A549 (cell line): Measurements from ENCODE around the gene TENT5A. TPM values are rescaled to one million over a fixed set of nuclear protein-coding genes. Genes with fewer than 3 reads are reported as not detected.
A peak's percentile ranks its signal among the peaks of the same experiment; 100 is the strongest.

Experiments used
- ATAC-seq, 2 experiments: fragments of 200-7000 bp in 1 of 2; fragments of >200 bp in 1 of 2; cut with Nextera tagmentation in 1 of 2; cut with Tn5 transposase in 1 of 2; 3 replicates each; pipeline versions ENCODE4 v1.8.0 to v1.9.1; 2018 to 2020; ENCODE audit warnings: mild to moderate bottlenecking in 1 of 2, moderate library complexity in 1 of 2
- CTCF ChIA-PET: fragments of 300-600 bp; sonication (Branson Sonifier 250); formaldehyde crosslinking; extraction: SDS; loops from one replicate; lab custom pipeline; 2021; ENCODE audit warnings: antibody characterized with exemption, inconsistent platforms; lab: Yijun Ruan, JAX
- POLR2A ChIA-PET: fragments of 350-600 bp; formaldehyde crosslinking; extraction: SDS; loops from one replicate; lab custom pipeline; 2021; ENCODE audit warnings: antibody characterized with exemption, inconsistent platforms; lab: Yijun Ruan, JAX
- DNase-seq, 2 experiments: peaks; one replicate each; pipeline versions ENCODE4 v3.0.0 to v3.0.0-alpha.2; 2011 to 2016; ENCODE audit warnings: low read depth in 1 of 2, low spot score in 1 of 2
- FAIRE-seq: peaks from 2 replicates; lab custom pipeline; 2011; peaks lifted over from hg19 to GRCh38; lab: Jason Lieb, UNC
- H3K27ac ChIP-seq, 2 experiments: fragments of >200 bp; sonication (Bioruptor Twin); formaldehyde crosslinking; 3 replicates each; pipeline ENCODE4 v1.5.1; 2016 to 2017
- H3K4me1 ChIP-seq: fragments of >200 bp; sonication (Bioruptor Twin); formaldehyde crosslinking; 3 replicates; pipeline ENCODE4 v1.6.1; 2016
- H3K4me2 ChIP-seq: fragments of >200 bp; sonication (Bioruptor Twin); formaldehyde crosslinking; 3 replicates; pipeline ENCODE4 v1.6.1; 2016
- H3K4me3 ChIP-seq: fragments of >200 bp; sonication (Bioruptor Twin); formaldehyde crosslinking; 3 replicates; pipeline ENCODE4 v1.5.1; 2016
- H3K9me3 ChIP-seq: fragments of >200 bp; sonication (Bioruptor Twin); formaldehyde crosslinking; 3 replicates; pipeline ENCODE4 v1.6.1; 2016
- CHD2 ChIP-seq: fragments of 150-350 bp; IDR thresholded peaks from 2 replicates; pipeline ENCODE4 v1.6.1; 2014; ENCODE audit warnings: low read length; ENCODE audit not compliant: partially characterized antibody
- CHD4 ChIP-seq: fragments of 200-600 bp; sonication (generic); IDR thresholded peaks from 2 replicates; pipeline ENCODE4 v1.6.1; 2016; ENCODE audit warnings: antibody characterized with exemption, mild to moderate bottlenecking, borderline replicate concordance
- CTCF ChIP-seq: fragments of >200 bp; sonication (Bioruptor Twin); formaldehyde crosslinking; IDR thresholded peaks from 3 replicates; pipeline ENCODE4 v1.5.1; 2016
- EHF ChIP-seq: fragments of 250-450 bp; sonication (Bioruptor Pico); IDR thresholded peaks from 2 replicates; pipeline ENCODE4 v1.5.0; 2020; ENCODE audit warnings: mild to moderate bottlenecking
- ELK1 ChIP-seq: fragments of 150-350 bp; IDR thresholded peaks from 2 replicates; pipeline ENCODE4 v1.6.1; 2014; ENCODE audit warnings: low read depth, mild to moderate bottlenecking, low read length
- FOSL2 ChIP-seq, 2 experiments: fragments of 450-650 bp in 1 of 2; fragments of >200 bp in 1 of 2; sonication (Bioruptor Twin) in 1 of 2; formaldehyde crosslinking; IDR thresholded peaks; 2 replicates each; pipeline versions ENCODE4 v1.5.0 to v1.6.1; 2016 to 2020; ENCODE audit warnings: mild to moderate bottlenecking in 1 of 2, moderate library complexity in 1 of 2
- HEYL ChIP-seq: fragments of 250-450 bp; sonication (Bioruptor Pico); IDR thresholded peaks from 2 replicates; pipeline ENCODE4 v1.8.0; 2021; ENCODE audit warnings: mild to moderate bottlenecking, moderate library complexity
- HOXB13 ChIP-seq: fragments of 250-450 bp; sonication (Bioruptor Pico); IDR thresholded peaks from 2 replicates; pipeline ENCODE4 v1.5.0; 2020; ENCODE audit warnings: low read depth, mild to moderate bottlenecking, moderate library complexity
- JUNB ChIP-seq: fragments of >200 bp; sonication (Bioruptor Twin); formaldehyde crosslinking; IDR thresholded peaks from 2 replicates; pipeline ENCODE4 v1.6.1; 2016
- MAFK ChIP-seq: fragments of 450-650 bp; IDR thresholded peaks from 2 replicates; pipeline ENCODE4 v1.6.1; 2014; ENCODE audit not compliant: partially characterized antibody
- MAX ChIP-seq: IDR thresholded peaks from 2 replicates; pipeline ENCODE4 v1.6.1; 2012
- MAZ ChIP-seq: fragments of 150-350 bp; IDR thresholded peaks from 2 replicates; pipeline ENCODE4 v1.6.1; 2014; ENCODE audit warnings: antibody characterized with exemption, low read depth, low read length, borderline replicate concordance
- MYC ChIP-seq: IDR thresholded peaks from 2 replicates; pipeline ENCODE4 v1.6.1; 2012; ENCODE audit warnings: mild to moderate bottlenecking, inconsistent platforms, low read length, improper control_type of control experiment, borderline replicate concordance
- NPAS2 ChIP-seq: fragments of 250-450 bp; sonication (Bioruptor Pico); IDR thresholded peaks from 2 replicates; pipeline ENCODE4 v1.8.0; 2022; ENCODE audit warnings: mild to moderate bottlenecking, moderate library complexity, borderline replicate concordance
- PBX3 ChIP-seq: IDR thresholded peaks from 2 replicates; pipeline ENCODE4 v1.6.1; 2012
- RAD21 ChIP-seq, 2 experiments: fragments of >200 bp in 1 of 2; sonication (Bioruptor Twin) in 1 of 2; formaldehyde crosslinking in 1 of 2; IDR thresholded peaks in 1 of 2; conservative IDR thresholded peaks in 1 of 2; 2 replicates in 1 of 2; 3 replicates in 1 of 2; pipeline ENCODE4 v1.6.1; 2012 to 2018; ENCODE audit warnings: inconsistent platforms in 1 of 2
- RFX5 ChIP-seq: fragments of 450-650 bp; IDR thresholded peaks from 2 replicates; pipeline ENCODE4 v1.7.1; 2014; ENCODE audit warnings: antibody characterized with exemption, mild to moderate bottlenecking, moderate library complexity
- SMC3 ChIP-seq: fragments of >200 bp; sonication (Bioruptor Twin); formaldehyde crosslinking; IDR thresholded peaks from 3 replicates; pipeline ENCODE4 v1.6.1; 2018; ENCODE audit warnings: inconsistent platforms
- ZNF302 ChIP-seq: fragments of 250-450 bp; sonication (Bioruptor Pico); IDR thresholded peaks from 2 replicates; pipeline ENCODE4 v1.9.0; 2021; ENCODE audit warnings: inconsistent platforms, mild to moderate bottlenecking, moderate library complexity
- WGBS: methylation state at CpG from one replicate; pipeline ENCODE4 v1.1.6; 2017; ENCODE audit errors: missing lambda C conversion rate; 5-methylcytosine and 5-hydroxymethylcytosine counted together
- polyA plus RNA-seq, 4 experiments: library from polyadenylated mRNA; depleted of rRNA in 3 of 4; stranded (reverse); fragments of >200 nt; fragmentation: RNase III in 1 of 4; extraction: RNeasy Plus Mini Kit Qiagen cat#74134 plus additional on column Dnase treatment in 1 of 4; gene quantifications; 2 replicates in 3 of 4; 3 replicates in 1 of 4; pipeline ENCODE4 v1.2.3, GENCODE V29; 2011 to 2017

Gene TENT5A
- polyA plus RNA-seq, 2 of the 4 experiments (the other 2 are of a cell fraction): 1.1 to 1.8 TPM

GRCh38 chr6:81763051-81763450 is 10.6 kb upstream of the TENT5A start:
- H3K9me3 ChIP-seq: no peaks in the 10 kb centered on the region
- no peak overlapping the region for H3K4me3 ChIP-seq
- H3K27ac ChIP-seq: peak overlapping the region; percentile 39 to 41; a peak in 1 of 6 replicates
- POLR2A ChIA-PET: no interaction called here
- H3K4me1 ChIP-seq: peaks cover 50% of the 10 kb centered on the region
- 82% methylated on average over 1 of the region's 1 CpG for WGBS
- H3K4me2 ChIP-seq: no peak overlapping the region
- TF ChIP-seq CHD4 (no peak), RFX5 (no peak), MAZ (no peak), ELK1 (no peak)
- FAIRE-seq: no peak
- no peak for DNase-seq
- ATAC-seq: no peak
- CTCF ChIA-PET: interaction anchor here (1.1 kb wide), 2 partner anchors 9 kb away, joined by 3 to 4 read pairs; no protein-coding TSS in a partner anchor

- DNase-seq: no peak
- H3K4me2 ChIP-seq: no peak overlapping the region
- FAIRE-seq: no peak
- peaks cover 46% of the 10 kb centered on the region for H3K4me1 ChIP-seq
- ChIA-PET POLR2A (no interaction called here), CTCF (interaction anchor here (1.1 kb wide), 1 partner anchor 9 kb away, joined by 3 read pairs; no protein-coding TSS in a partner anchor)
- ATAC-seq: no peak
- H3K27ac ChIP-seq: peak overlapping the region in 1 of 2 experiments; percentile 16; a peak in 1 of 6 replicates
- 67% methylated on average over 4 of the region's 4 CpGs for WGBS
- no peaks in the 10 kb centered on the region for H3K9me3 ChIP-seq
- TF ChIP-seq ELK1 (no peak), RAD21 (conservative IDR thresholded peaks at IDR 0.05 in 1 of 2, IDR thresholded peaks at IDR 0.05 in 1 of 2) (no peak)
- no peak overlapping the region for H3K4me3 ChIP-seq
Observed at GRCh38 chr6:81762606-81763005, 10.1 kb upstream of the TENT5A start.

GRCh38 chr6:81762132-81762531 is 9.7 kb upstream of the TENT5A start:
- ChIA-PET CTCF (interaction anchor here (1.1 kb wide), 1 partner anchor 8 kb away, joined by 3 read pairs; no protein-coding TSS in a partner anchor), POLR2A (no interaction called here)
- no peak for FAIRE-seq
- Histone ChIP-seq H3K4me2 (no peak overlapping the region), H3K4me3 (no peak overlapping the region), H3K27ac (no peak overlapping the region; a peak in 2 of 6 replicates), H3K4me1 (peaks cover 41% of the 10 kb centered on the region), H3K9me3 (no peaks in the 10 kb centered on the region)
- TF ChIP-seq NPAS2 (CRISPR knock-in tag) (no peak), MAX (no peak), HOXB13 (no peak), CTCF (no peak), HEYL (CRISPR knock-in tag) (no peak), SMC3 (no peak), EHF (CRISPR knock-in tag) (no peak), ZNF302 (CRISPR knock-in tag) (no peak)
- DNase-seq: no peak
- no peak for ATAC-seq

- H3K4me1 ChIP-seq: peaks cover 32% of the 10 kb centered on the region
- no peak for TF ChIP-seq HOXB13
- TF ChIP-seq JUNB: 0 out of 2 replicates have a peak, but pooled peaks have one; percentile 34
- no peak for TF ChIP-seq FOSL2 (IDR thresholded peaks at IDR 0.05)
- TF ChIP-seq FOSL2 (CRISPR knock-in tag; IDR thresholded peaks at IDR 0.05): peak; percentile 47; the same call in 1 of the 2 replicates
- no peak for TF ChIP-seq MAFK
- no peak for TF ChIP-seq HEYL (CRISPR knock-in tag)
- TF ChIP-seq MYC: no peak
- no peak for TF ChIP-seq PBX3
- no peak for TF ChIP-seq CHD2
- TF ChIP-seq, all 56 proteins: peak for 2
- ATAC-seq (no peak), DNase-seq (no peak), FAIRE-seq (no peak)
- H3K27ac ChIP-seq: peak overlapping the region in 1 of 2 experiments; percentile 53; a peak in 3 of 6 replicates
- H3K9me3 ChIP-seq: no peaks in the 10 kb centered on the region
- ChIA-PET POLR2A (no interaction called here), CTCF (interaction anchor here (0.6 kb wide), 1 partner anchor 154 kb away, joined by 3 read pairs; no protein-coding TSS in a partner anchor)
- peak overlapping the region; percentile 44 for H3K4me2 ChIP-seq
- no peak overlapping the region for H3K4me3 ChIP-seq
- 38% methylated on average over 1 of the region's 1 CpG for WGBS
Observed at GRCh38 chr6:81761197-81761596, 8.7 kb upstream of the TENT5A start.
